Stimulated activated CD4-positive, alpha-beta T cell treated with anti-CD3 and anti-CD28 coated beads, Interleukin-1b, Interleukin-23, amount 100 ng/mL, for 1 hour (primary cell): ENCODE measurements around the gene GTPBP8.
"Not testable (repeated sequence)": the region's sequence is repeated elsewhere in the genome, so short reads cannot be mapped to it uniquely, and the experiment has no call there.

Experiments
- DNase-seq, 2 donors: peaks; one replicate each; pipeline ENCODE4 v3.0.0-alpha.2; 2020; ENCODE audit warnings: low read depth in 2 of 2

GTPBP8 gene

GRCh38 chr3:113000691-113001090 lies 9.9 kb downstream of the GTPBP8 start:
- no peak for DNase-seq

- DNase-seq: no peak
Observed at GRCh38 chr3:113002037-113002436, 11.3 kb downstream of the GTPBP8 start.

- DNase-seq: no peak
Observed at GRCh38 chr3:113002679-113003078, 11.9 kb downstream of the GTPBP8 start.

GRCh38 chr3:113005611-113006010 lies 14.8 kb downstream of the GTPBP8 start:
- no peak for DNase-seq

GRCh38 chr3:113006359-113007056 lies 15.7 kb downstream of the GTPBP8 start:
- no peak for DNase-seq

- DNase-seq: no peak
Observed at GRCh38 chr3:113008117-113008516, 17.3 kb downstream of the GTPBP8 start.

- DNase-seq: no peak
Observed at GRCh38 chr3:113013593-113013992, 22.8 kb downstream of the GTPBP8 start.

- DNase-seq: no peak
Observed at GRCh38 chr3:113018536-113019181, 27.9 kb downstream of the GTPBP8 start.

GRCh38 chr3:113019182-113020137 lies 28.7 kb downstream of the GTPBP8 start:
- DNase-seq: peak; percentile 55 to 77

GRCh38 chr3:113021471-113021870 lies 30.7 kb downstream of the GTPBP8 start:
- no peak for DNase-seq

- no peak for DNase-seq
Observed at GRCh38 chr3:113034011-113034410, 43.2 kb downstream of the GTPBP8 start.

GRCh38 chr3:113035387-113035982 lies 44.7 kb downstream of the GTPBP8 start:
- no peak for DNase-seq

GRCh38 chr3:113038328-113038727 lies 47.5 kb downstream of the GTPBP8 start:
- DNase-seq: no peak

- no peak for DNase-seq
Observed at GRCh38 chr3:113039546-113039945, 48.8 kb downstream of the GTPBP8 start.

GRCh38 chr3:113040231-113040630 lies 49.4 kb downstream of the GTPBP8 start:
- no peak for DNase-seq

GRCh38 chr3:113043686-113044085 lies 52.9 kb downstream of the GTPBP8 start:
- no peak for DNase-seq

GRCh38 chr3:113046186-113046965 lies 55.6 kb downstream of the GTPBP8 start:
- DNase-seq: not testable (repeated sequence)

GRCh38 chr3:113051302-113051711 lies 60.5 kb downstream of the GTPBP8 start:
- peak; percentile 76 to 78 for DNase-seq
